GM12878 (cell line): ENCODE measurements around the gene SDK2. TPM values are rescaled to one million over a fixed set of nuclear protein-coding genes. Genes with fewer than 3 reads are reported as not detected.

Experiments used
- ATAC-seq: fragments of 200-7000 bp; cut with Tn5 transposase; 3 replicates; pipeline ENCODE4 v1.9.1; 2020; ENCODE audit warnings: mild to moderate bottlenecking, moderate library complexity
- BruUV-seq: library from RNA; stranded (reverse); fragments of 400-500 nt; replicated peaks from 2 replicates; lab custom pipeline; 2021; lab: Mats Ljungman, UMichigan
- CTCF ChIA-PET: fragments of 300-600 bp; sonication (Branson Sonifier 250); formaldehyde crosslinking; extraction: SDS; loops from one replicate; lab custom pipeline; 2021; ENCODE audit warnings: inconsistent platforms; lab: Yijun Ruan, JAX
- POLR2A ChIA-PET: fragments of 350-600 bp; formaldehyde crosslinking; extraction: SDS; loops from one replicate; lab custom pipeline; 2021; ENCODE audit warnings: inconsistent platforms; lab: Charles Lee
- RAD21 ChIA-PET: fragments of 300-600 bp; sonication (Branson Sonifier 250); formaldehyde crosslinking; loops from one replicate; lab custom pipeline; 2023; ENCODE audit warnings: antibody characterized with exemption; ENCODE audit not compliant: unreplicated experiment; lab: Charles Lee
- SMC1A ChIA-PET: fragments of 300-600 bp; sonication (Branson Sonifier 250); formaldehyde crosslinking; loops from one replicate; lab custom pipeline; 2023; ENCODE audit not compliant: unreplicated experiment, uncharacterized antibody; lab: Charles Lee
- DNase-seq: peaks from one replicate; pipeline ENCODE4 v3.0.0-alpha.2; 2011; ENCODE audit warnings: low read depth, low spot score
- FAIRE-seq: peaks from 3 replicates; lab custom pipeline; 2011; peaks lifted over from hg19 to GRCh38; lab: Jason Lieb, UNC
- H2AFZ ChIP-seq: 2 replicates; pipeline ENCODE4 v1.6.0; 2011; ENCODE audit warnings: low read depth, low read length, control low read depth; ENCODE audit not compliant: control insufficient read depth
- H3K27ac ChIP-seq: 2 replicates; pipeline ENCODE4 v1.5.1; 2011; ENCODE audit warnings: control low read depth; ENCODE audit not compliant: control insufficient read depth, insufficient read depth
- H3K27me3 ChIP-seq, 2 experiments: replicated peaks in 1 of 2; 2 replicates each; pipeline versions ENCODE4 v1.6.0 to v1.6.1; 2011; ENCODE audit warnings: low read length in 1 of 2; ENCODE audit not compliant: control insufficient read depth in 2 of 2, insufficient read depth in 2 of 2
- H3K36me3 ChIP-seq, 2 experiments: 2 replicates each; pipeline ENCODE4 v1.5.1; 2011; ENCODE audit warnings: low read length in 1 of 2; ENCODE audit not compliant: control insufficient read depth in 2 of 2, insufficient read depth in 2 of 2
- H3K4me1 ChIP-seq: 2 replicates; pipeline ENCODE4 v1.6.1; 2011; ENCODE audit warnings: mild to moderate bottlenecking, low read length, moderate library complexity, mixed read lengths; ENCODE audit not compliant: control insufficient read depth, insufficient read depth
- H3K4me2 ChIP-seq: 2 replicates; pipeline ENCODE4 v1.6.0; 2011; ENCODE audit warnings: control low read depth; ENCODE audit not compliant: control insufficient read depth, insufficient read depth
- H3K4me3 ChIP-seq: fragments of 200-600 bp; sonication (generic); 2 replicates; pipeline ENCODE4 v1.5.1; 2016
- H3K79me2 ChIP-seq: 2 replicates; pipeline ENCODE4 v1.6.0; 2011; ENCODE audit warnings: low read length; ENCODE audit not compliant: control insufficient read depth, insufficient read depth
- H3K9ac ChIP-seq: 2 replicates; pipeline ENCODE4 v1.8.0; 2011; ENCODE audit warnings: low read length, control low read depth, mixed read lengths; ENCODE audit not compliant: control insufficient read depth, insufficient read depth
- H3K9me3 ChIP-seq: replicated peaks from 3 replicates; pipeline ENCODE4 v1.5.1; 2011; ENCODE audit warnings: mild to moderate bottlenecking, low read length; ENCODE audit not compliant: control insufficient read depth, insufficient read depth
- H4K20me1 ChIP-seq: 2 replicates; pipeline ENCODE4 v1.6.0; 2011; ENCODE audit not compliant: control insufficient read depth, insufficient read depth
- BCL11A ChIP-seq: IDR thresholded peaks from 2 replicates; pipeline ENCODE4 v1.6.1; 2011; ENCODE audit warnings: low read depth, low read length
- CEBPZ ChIP-seq: fragments of 150-350 bp; IDR thresholded peaks from 2 replicates; pipeline ENCODE4 v1.6.1; 2016; ENCODE audit warnings: low read depth, low read length
- EED ChIP-seq: sonication (generic); IDR thresholded peaks from 2 replicates; pipeline ENCODE4 v1.6.1; 2016; ENCODE audit warnings: antibody characterized with exemption, low read depth
- HDAC2 ChIP-seq: fragments of 200-600 bp; sonication (generic); IDR thresholded peaks from 2 replicates; pipeline ENCODE4 v1.6.1; 2017
- JUND ChIP-seq: IDR thresholded peaks from 2 replicates; pipeline ENCODE4 v1.6.1; 2012; ENCODE audit warnings: low read depth, mild to moderate bottlenecking, low read length, improper control_type of control experiment, moderate library complexity
- MAX ChIP-seq: IDR thresholded peaks from 2 replicates; pipeline ENCODE4 v1.6.1; 2012; ENCODE audit warnings: low read depth, low read length, improper control_type of control experiment
- REST ChIP-seq: IDR thresholded peaks from 2 replicates; pipeline ENCODE4 v1.6.1; 2012; ENCODE audit warnings: mild to moderate bottlenecking, low read depth, low read length
- RFX5 ChIP-seq: IDR thresholded peaks from 2 replicates; pipeline ENCODE4 v1.6.1; 2011; ENCODE audit warnings: low read depth, low read length, improper control_type of control experiment
- SUZ12 ChIP-seq: fragments of 200-600 bp; sonication (generic); IDR thresholded peaks from one replicate; pipeline ENCODE4 v1.6.1; 2018; ENCODE audit warnings: antibody characterized with exemption, mild to moderate bottlenecking; ENCODE audit not compliant: unreplicated experiment
- TAF1 ChIP-seq: IDR thresholded peaks from 2 replicates; pipeline ENCODE4 v1.6.1; 2011; ENCODE audit warnings: mild to moderate bottlenecking, low read depth, low read length, borderline replicate concordance
- TBL1XR1 ChIP-seq: IDR thresholded peaks from 2 replicates; pipeline ENCODE4 v1.6.1; 2012; ENCODE audit warnings: low read depth, low read length, improper control_type of control experiment
- ZNF217 ChIP-seq: fragments of 450-650 bp; IDR thresholded peaks from 2 replicates; pipeline ENCODE4 v1.6.1; 2017; ENCODE audit warnings: antibody characterized with exemption, mild to moderate bottlenecking
- ZZZ3 ChIP-seq: IDR thresholded peaks from 2 replicates; pipeline ENCODE4 v1.6.1; 2011; ENCODE audit warnings: low read depth; ENCODE audit not compliant: control insufficient read depth, insufficient read length
- WGBS: methylation state at CpG from one replicate; pipeline ENCODE4 v1.1.6; 2016; ENCODE audit warnings: low lambda C conversion rate; ENCODE audit not compliant: insufficient replicate concordance, insufficient coverage; ENCODE audit errors: missing lambda C conversion rate; 5-methylcytosine and 5-hydroxymethylcytosine counted together
- in situ Hi-C: fragments of 300-500 bp; cut with MboI; formaldehyde crosslinking; loops from 9 replicates; pipeline ENCODE4 v1.14.3; 2018; ENCODE audit warnings: mixed read lengths
- intact Hi-C: fragments of 100-400 bp; cut with micrococcal nuclease; formaldehyde crosslinking; loops from one replicate; pipeline ENCODE4 v1.14.2; 2022; ENCODE audit not compliant: unreplicated experiment
- polyA plus RNA-seq, 11 experiments: library from polyadenylated mRNA; depleted of rRNA in 4 of 11; unstranded in 6 of 11; stranded (reverse) in 5 of 11; fragments of >200 nt; fragmentation: Nextera tagmentation in 4 of 11; fragmentation: Illumina TruSeq in 1 of 11; extraction: Ambion mirVana in 4 of 11; extraction: Trizol in 1 of 11; gene quantifications; 1 replicate in 1 of 11; 2 replicates in 10 of 11; pipeline versions ENCODE4 v1.2.1 to v1.2.3, GENCODE V29; 2011 to 2016; ENCODE audit warnings: inconsistent platforms in 2 of 11, missing spikeins in 2 of 11, low read depth in 1 of 11
- total RNA-seq, 4 experiments: library from RNA; depleted of rRNA in 3 of 4; stranded (reverse); fragments of >200 nt in 3 of 4; fragmentation: Illumina TruSeq in 1 of 4; extraction: Trizol in 1 of 4; gene quantifications; 2 replicates each; pipeline versions ENCODE4 v1.2.1 to v1.2.3, GENCODE V29; 2013 to 2021
- TF ChIP-seq, protein P1 (sequence below): fragments of 450-650 bp; IDR thresholded peaks from 2 replicates; pipeline ENCODE4 v1.6.1; 2017; ENCODE audit warnings: low read depth, mild to moderate bottlenecking, moderate library complexity
- TF ChIP-seq, protein P2 (sequence below): IDR thresholded peaks from 2 replicates; pipeline ENCODE4 v1.6.1; 2011; ENCODE audit warnings: low read depth, mild to moderate bottlenecking, low read length, moderate library complexity, borderline replicate concordance; ENCODE audit errors: extremely low read depth

SDK2 gene
- total and polyA plus RNA-seq, 10 of the 15 experiments (the other 5 are each of a cell fraction or from before 2014, with no cell fraction given) = 0.03 to 0.08 (median 0.03) TPM; not detected in 7

- H3K4me3 ChIP-seq = no peak overlapping the region
- ChIA-PET RAD21 (no interaction called here), CTCF (no interaction called here), SMC1A (no interaction called here), POLR2A (no interaction called here)
- in situ Hi-C loops (no loop called here), intact Hi-C loops (no loop called here)
- WGBS = 0% methylated on average over 1 of the region's 1 CpG
- no peak overlapping the region for H2AFZ ChIP-seq
- H3K9me3 ChIP-seq = no peaks in the 10 kb centered on the region
- H3K27ac ChIP-seq = no peak overlapping the region
- no peak overlapping the region for H3K9ac ChIP-seq
- H4K20me1 ChIP-seq = no peaks in the 10 kb centered on the region
- no peaks in the 10 kb centered on the region for H3K36me3 ChIP-seq
- no peak overlapping the region for H3K4me2 ChIP-seq
- H3K4me1 ChIP-seq = no peaks in the 10 kb centered on the region
- FAIRE-seq = no peak
- no peaks in the 10 kb centered on the region for H3K79me2 ChIP-seq
- no TSS peak for BruUV-seq
- ATAC-seq = no peak
- no peaks in the 10 kb centered on the region; a peak in 1 of 4 replicates for H3K27me3 ChIP-seq
- no peak for DNase-seq
- TF ChIP-seq, protein P1, sequence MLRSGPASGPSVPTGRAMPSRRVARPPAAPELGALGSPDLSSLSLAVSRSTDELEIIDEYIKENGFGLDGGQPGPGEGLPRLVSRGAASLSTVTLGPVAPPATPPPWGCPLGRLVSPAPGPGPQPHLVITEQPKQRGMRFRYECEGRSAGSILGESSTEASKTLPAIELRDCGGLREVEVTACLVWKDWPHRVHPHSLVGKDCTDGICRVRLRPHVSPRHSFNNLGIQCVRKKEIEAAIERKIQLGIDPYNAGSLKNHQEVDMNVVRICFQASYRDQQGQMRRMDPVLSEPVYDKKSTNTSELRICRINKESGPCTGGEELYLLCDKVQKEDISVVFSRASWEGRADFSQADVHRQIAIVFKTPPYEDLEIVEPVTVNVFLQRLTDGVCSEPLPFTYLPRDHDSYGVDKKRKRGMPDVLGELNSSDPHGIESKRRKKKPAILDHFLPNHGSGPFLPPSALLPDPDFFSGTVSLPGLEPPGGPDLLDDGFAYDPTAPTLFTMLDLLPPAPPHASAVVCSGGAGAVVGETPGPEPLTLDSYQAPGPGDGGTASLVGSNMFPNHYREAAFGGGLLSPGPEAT = no peak
- no peak for TF ChIP-seq CEBPZ
- TF ChIP-seq, protein P2, sequence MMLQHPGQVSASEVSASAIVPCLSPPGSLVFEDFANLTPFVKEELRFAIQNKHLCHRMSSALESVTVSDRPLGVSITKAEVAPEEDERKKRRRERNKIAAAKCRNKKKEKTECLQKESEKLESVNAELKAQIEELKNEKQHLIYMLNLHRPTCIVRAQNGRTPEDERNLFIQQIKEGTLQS = no peak
- TF ChIP-seq EED = no peak
- TF ChIP-seq SUZ12 = no peak
- TF ChIP-seq BCL11A = no peak
- no peak for TF ChIP-seq JUND
- no peak for TF ChIP-seq RFX5
- no peak for TF ChIP-seq REST
- TF ChIP-seq ZZZ3 = no peak
- TF ChIP-seq TAF1 = no peak
- TF ChIP-seq HDAC2 = no peak
- TF ChIP-seq ZNF217 = no peak
- no peak for TF ChIP-seq TBL1XR1
- TF ChIP-seq MAX = no peak
Observed at GRCh38 chr17:73663614-73664013, 19.4 kb upstream of the SDK2 start.
